ENCODE data around the gene AGPAT3.

The AGPAT3 gene

GRCh38 chr21:43826623-43826974 lies 38.4 kb upstream of the AGPAT3 start:
- no peaks in the 10 kb centered on the region for H3K9me3 ChIP-seq (ENCODE audit: control insufficient read depth, insufficient read depth, low read depth, low read length)
- ChIA-PET POLR2A (interaction anchor here (0.7 to 1.1 kb wide), 3 partner anchors 8 to 266 kb away, joined by 4 to 6 read pairs (median 4); no protein-coding TSS in a partner anchor), CTCF (interaction anchor here (0.7 to 1.7 kb wide), 7 partner anchors 16 to 120 kb away, joined by 3 to 4 read pairs (median 3); no protein-coding TSS in a partner anchor)
- H3K4me3 ChIP-seq (ENCODE audit: low read depth, low read length) = no peak overlapping the region
- no peaks in the 10 kb centered on the region for H3K4me1 ChIP-seq (ENCODE audit: control insufficient read depth, insufficient read depth, low read length)
- TF ChIP-seq ZNF791 (tag by site-specific recombination; IDR thresholded peaks at IDR 0.05) (no peak), ZNF610 (tag by site-specific recombination; IDR thresholded peaks at IDR 0.05; ENCODE audit: borderline replicate concordance) (no peak), ZBTB21 (tag by site-specific recombination; IDR thresholded peaks at IDR 0.05) (no peak), ZNF777 (tag by site-specific recombination; IDR thresholded peaks at IDR 0.05; ENCODE audit: borderline replicate concordance) (no peak), RBAK (tag by site-specific recombination; IDR thresholded peaks at IDR 0.05) (no peak), PRDM10 (tag by site-specific recombination; IDR thresholded peaks at IDR 0.05) (no peak), ZNF132 (tag by site-specific recombination; IDR thresholded peaks at IDR 0.05; ENCODE audit: borderline replicate concordance) (no peak), REST (tag by site-specific recombination; IDR thresholded peaks at IDR 0.05) (no peak)
- no peaks in the 10 kb centered on the region for H3K36me3 ChIP-seq (ENCODE audit: control insufficient read depth in 2 of 2, insufficient read depth in 1 of 2, low read length in 2 of 2)
- no peak overlapping the region for H3K27ac ChIP-seq (ENCODE audit: extremely low read depth, low read depth, low read length)

- ChIA-PET CTCF (interaction anchor here (0.7 to 1.7 kb wide), 5 partner anchors 16 to 119 kb away, joined by 3 to 4 read pairs (median 4); no protein-coding TSS in a partner anchor), POLR2A (interaction anchor here (0.7 to 1.1 kb wide), 3 partner anchors 8 to 265 kb away, joined by 4 to 6 read pairs (median 4); no protein-coding TSS in a partner anchor)
- H3K4me1 ChIP-seq (ENCODE audit: control insufficient read depth, insufficient read depth, low read length) = no peaks in the 10 kb centered on the region
- TF ChIP-seq ZNF292 (tag by site-specific recombination; IDR thresholded peaks at IDR 0.05; ENCODE audit: borderline replicate concordance, low read depth) = no peak
- no peak for TF ChIP-seq ZNF548 (tag by site-specific recombination; IDR thresholded peaks at IDR 0.05)
- no peak for TF ChIP-seq ZBTB49 (tag by site-specific recombination; IDR thresholded peaks at IDR 0.05; ENCODE audit: low read depth)
- TF ChIP-seq ZFP69B (tag by site-specific recombination; IDR thresholded peaks at IDR 0.05) = no peak
- TF ChIP-seq ZNF629 (tag by site-specific recombination; IDR thresholded peaks at IDR 0.05) = peak; percentile 90
- TF ChIP-seq ZNF792 (tag by site-specific recombination; IDR thresholded peaks at IDR 0.05) = 0 out of 2 replicates have a peak, but pooled peaks have one; percentile 59
- TF ChIP-seq ZNF837 (tag by site-specific recombination; IDR thresholded peaks at IDR 0.05) = no peak
- no peak for TF ChIP-seq TCF7L2 (IDR thresholded peaks at IDR 0.05; ENCODE audit: borderline replicate concordance, low read depth, low read length)
- no peak for TF ChIP-seq REST (tag by site-specific recombination; IDR thresholded peaks at IDR 0.05)
- no peak for TF ChIP-seq SP3 (tag by site-specific recombination; IDR thresholded peaks at IDR 0.05)
- no peak for TF ChIP-seq ZNF677 (tag by site-specific recombination; IDR thresholded peaks at IDR 0.05)
- no peak for TF ChIP-seq ZNF707 (tag by site-specific recombination; IDR thresholded peaks at IDR 0.05)
- no peak for TF ChIP-seq ZNF37A (tag by site-specific recombination; IDR thresholded peaks at IDR 0.05)
Observed at GRCh38 chr21:43827015-43827611, 37.9 kb upstream of the AGPAT3 start.

More at GRCh38 chr21:43827015-43827611, 37.9 kb upstream of the AGPAT3 start:
- H3K4me3 ChIP-seq (ENCODE audit: low read depth, low read length) = no peak overlapping the region
- H3K36me3 ChIP-seq (ENCODE audit: control insufficient read depth in 2 of 2, insufficient read depth in 1 of 2, low read length in 2 of 2) = no peaks in the 10 kb centered on the region
- no peak overlapping the region for H3K27ac ChIP-seq (ENCODE audit: extremely low read depth, low read depth, low read length)
- no peaks in the 10 kb centered on the region for H3K9me3 ChIP-seq (ENCODE audit: control insufficient read depth, insufficient read depth, low read depth, low read length)
